ENCODE measurements around the gene GALNT18.

GALNT18 gene

DNA sequence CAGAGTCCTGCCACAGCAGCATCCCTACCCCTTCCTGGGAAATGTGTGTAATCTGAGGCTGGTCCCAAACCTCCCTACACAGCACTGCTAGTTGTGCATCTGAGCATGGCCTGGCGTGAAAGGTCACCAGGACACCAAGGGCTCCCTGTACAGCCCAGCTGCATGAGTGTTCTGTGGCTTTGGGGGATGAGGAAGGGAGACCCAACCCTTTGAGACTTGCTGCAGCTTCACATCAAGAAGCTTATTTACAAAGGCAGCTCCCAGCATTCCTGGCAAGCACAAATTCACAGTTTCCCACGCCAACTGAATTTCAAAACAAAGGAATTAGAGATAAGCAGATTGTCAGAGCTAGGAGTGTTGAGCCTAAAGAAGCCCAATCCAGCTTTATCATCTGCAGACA is 301.0 kb downstream of the GALNT18 start:
- DNase-seq (ENCODE audit: low read depth in 4 of 4, low spot score in 1 of 4), result no peak

DNA sequence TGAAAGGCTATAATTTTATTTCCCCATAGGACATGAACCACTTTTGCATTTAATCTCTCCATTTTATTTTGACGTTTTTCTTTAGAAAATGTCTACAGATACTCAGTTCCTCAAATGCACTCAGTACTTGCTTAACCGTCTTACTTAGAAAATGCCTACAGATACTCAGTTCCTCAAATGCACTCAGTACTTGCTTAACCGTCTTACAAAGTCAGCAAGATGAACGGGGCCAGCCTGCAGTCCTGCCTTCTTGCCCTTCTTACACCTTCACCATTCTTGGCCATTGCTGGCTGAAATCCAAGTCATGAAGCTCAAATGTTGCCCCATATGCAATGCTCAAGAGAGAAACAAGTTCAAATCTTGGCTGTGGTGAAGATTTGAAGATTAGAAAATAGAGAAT is 302.8 kb downstream of the GALNT18 start:
- no peak for DNase-seq (ENCODE audit: low read depth in 4 of 4, low spot score in 1 of 4)

DNA sequence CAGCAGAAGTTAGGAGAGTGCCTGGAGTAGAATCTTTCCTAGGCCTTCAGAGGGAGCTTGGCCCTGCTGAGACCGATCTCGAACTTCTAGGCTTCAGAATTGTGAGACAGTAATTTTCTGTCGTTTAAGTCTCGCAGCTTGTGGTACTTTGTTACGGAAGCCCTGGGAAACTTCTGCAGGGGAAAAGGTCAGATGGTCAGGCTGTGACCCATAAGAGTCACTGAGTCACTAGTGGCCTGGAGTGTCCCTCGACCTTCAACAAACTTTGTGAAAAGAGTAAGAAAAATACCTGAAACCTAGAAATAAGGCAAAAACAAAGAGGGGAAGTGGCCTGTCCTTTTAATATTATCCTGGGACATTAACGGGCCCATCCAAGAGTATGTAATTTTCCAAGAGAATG is 303.3 kb downstream of the GALNT18 start:
- DNase-seq (ENCODE audit: low read depth in 4 of 4, low spot score in 1 of 4), result no peak

DNA sequence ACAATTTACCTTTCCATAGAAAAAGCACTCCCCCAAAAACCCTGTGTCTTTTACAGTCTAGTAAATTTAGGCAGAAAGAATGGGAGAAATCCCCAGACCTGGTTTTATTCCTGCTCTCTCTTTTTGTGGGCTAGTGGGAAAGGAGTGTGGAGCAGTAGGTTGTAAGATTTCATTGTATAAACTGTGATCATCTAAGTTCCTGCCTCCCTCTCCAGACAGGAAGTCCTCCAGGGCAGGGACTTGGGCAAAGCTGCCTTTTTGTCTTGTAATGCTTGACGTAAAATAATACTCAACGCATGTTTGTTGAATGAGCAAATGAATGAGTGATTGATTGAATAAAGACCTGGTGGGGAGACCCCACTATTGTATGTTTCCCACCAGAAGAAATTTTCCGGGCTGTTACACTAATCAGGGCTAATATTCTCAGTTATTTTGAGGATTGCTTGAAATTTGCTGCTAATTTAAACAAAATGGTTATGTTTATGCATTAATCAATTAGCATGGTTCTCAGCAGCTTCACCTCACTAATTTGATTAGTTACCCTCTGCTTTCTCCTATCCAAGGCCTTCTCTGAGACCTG is 305.1 kb downstream of the GALNT18 start:
- no peak for DNase-seq (ENCODE audit: low read depth in 4 of 4, low spot score in 1 of 4)

DNA sequence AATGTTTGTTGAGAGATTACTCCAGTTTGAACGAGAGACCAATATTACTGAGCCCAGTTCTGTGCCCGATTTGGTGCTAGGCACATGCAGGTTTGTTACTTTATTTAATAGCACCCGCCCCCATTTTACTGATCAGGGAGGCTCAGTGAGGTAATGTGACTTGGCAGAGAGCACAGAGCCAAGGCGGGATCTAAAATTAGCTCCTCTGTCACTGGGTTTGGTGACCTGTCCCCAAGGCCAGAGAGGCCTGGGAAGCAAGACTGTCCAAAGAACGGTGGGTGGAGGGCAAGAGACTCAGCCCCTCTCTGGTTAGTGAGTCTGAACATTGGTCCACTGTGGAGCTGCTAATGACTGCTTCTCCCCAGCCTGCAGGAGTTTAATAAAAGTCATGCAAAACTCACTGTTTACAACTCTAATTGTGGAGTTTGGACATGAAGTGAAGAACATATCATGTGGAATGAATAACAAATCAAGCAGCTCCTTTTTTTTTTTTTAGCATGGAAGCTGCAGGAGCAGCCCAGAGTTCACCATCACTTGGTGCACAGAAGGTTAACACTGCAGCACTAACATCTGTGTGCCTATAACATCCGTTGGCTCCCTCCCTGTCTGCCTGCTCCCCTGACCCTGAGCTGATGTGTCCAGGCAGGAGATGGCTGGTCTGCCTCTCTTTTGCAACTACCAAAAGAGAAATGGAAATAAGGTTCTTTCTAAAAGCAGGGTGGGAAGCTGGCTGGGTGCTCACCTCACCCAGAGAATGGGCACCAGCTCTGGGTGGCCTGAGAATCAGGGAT is 307.7 kb downstream of the GALNT18 start:
- DNase-seq (ENCODE audit: low read depth in 4 of 4, low spot score in 1 of 4), result no peak

DNA sequence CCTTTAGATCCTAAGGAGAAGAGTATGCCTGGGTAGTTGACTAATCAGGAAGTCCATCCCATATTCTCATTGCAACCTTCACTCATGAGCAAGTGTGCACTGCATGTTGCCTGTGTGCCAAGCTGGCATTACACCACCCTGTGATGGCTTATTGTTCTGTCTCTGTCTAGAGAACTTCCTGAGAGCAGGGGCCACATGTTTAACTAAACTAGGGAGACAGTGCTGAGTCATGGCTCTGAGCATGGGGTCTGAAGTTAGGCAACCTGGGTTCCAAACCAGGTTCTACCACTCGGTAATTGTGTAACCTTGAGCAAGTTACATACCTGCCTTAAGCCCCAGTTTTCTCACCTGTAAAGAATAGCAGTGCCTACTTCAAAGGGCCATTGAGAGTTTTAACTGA is 308.4 kb downstream of the GALNT18 start:
- no peak for DNase-seq (ENCODE audit: low read depth in 4 of 4, low spot score in 1 of 4)

DNA sequence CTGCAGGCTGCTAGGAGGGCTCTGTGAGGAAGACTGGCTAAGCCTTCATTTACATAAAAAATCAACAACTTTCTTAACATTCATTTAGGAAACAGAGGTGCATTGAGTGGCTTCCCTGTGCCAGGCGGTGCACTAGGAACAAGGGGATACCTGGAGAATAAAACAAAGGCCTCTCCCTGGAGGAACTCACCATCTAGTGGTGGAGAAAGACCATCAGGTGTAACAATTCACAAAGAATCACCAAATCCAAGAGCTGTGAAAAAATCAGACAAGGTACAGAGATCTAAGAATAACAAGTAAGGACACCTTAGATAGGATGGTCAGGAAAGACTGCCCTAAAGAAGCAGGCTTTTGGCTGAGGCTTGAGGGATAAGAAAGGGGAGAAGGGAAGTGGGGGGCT is 309.1 kb downstream of the GALNT18 start:
- no peak for DNase-seq (ENCODE audit: low read depth in 4 of 4, low spot score in 1 of 4)

DNA sequence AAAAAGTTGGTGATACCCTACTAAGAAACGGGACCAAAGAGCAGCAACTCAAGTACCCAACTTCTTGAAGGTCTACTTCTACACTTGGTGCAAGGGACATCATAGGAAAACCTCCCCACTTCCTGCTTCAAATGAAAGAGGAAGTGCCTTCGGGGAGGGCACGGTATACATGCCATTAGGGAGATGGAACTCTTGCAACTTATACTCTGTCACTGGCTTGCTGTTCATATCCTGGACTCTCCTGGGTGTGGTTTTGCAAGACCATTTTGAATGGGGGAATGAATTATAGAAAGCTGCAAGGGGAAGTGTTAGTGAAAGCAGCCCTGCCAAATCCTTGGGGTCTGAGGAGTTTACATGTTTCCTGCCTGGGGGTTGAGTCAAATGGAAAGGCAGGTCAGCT is 310.6 kb downstream of the GALNT18 start:
- DNase-seq (ENCODE audit: low read depth in 4 of 4, low spot score in 1 of 4), result no peak

DNA sequence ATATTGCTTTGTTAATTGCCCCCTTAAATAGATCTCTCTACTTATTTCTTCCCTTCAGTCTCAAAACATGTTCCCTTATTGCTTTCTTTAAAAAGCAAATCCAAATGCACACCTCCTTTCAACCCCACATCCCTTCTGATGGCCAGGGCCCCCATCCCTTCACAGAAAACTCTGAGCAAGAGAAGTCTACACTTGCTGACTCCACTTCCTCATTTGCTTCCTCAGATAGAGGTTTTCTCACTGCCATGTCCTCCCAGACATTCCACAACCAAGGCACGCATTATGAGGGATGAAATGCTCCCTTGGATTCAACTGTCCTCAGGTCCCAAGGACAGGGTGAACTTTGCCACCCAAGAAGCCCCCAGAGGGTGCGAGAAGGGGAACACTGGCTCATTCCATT is 311.9 kb downstream of the GALNT18 start:
- no peak for DNase-seq (ENCODE audit: low read depth in 4 of 4, low spot score in 1 of 4)

DNA sequence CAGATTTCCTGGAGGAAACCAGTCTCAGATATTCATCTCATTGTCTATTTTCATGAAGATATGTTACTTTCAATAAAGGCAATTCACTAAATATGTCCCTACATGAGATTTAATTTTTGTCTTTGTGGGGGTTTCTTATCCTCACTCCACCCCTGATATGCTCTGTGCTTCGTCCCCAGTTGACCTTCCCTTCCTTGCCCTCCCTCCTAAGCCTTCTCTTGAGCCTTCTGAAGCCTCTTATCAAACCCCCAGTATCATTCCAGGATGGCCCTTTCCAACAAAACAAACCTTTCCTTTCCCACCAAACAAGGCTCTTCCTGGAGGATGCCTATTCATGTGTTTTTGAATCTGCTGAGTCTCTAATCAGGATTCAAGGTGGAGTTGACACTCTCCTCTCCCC is 313.6 kb downstream of the GALNT18 start:
- no peak for DNase-seq (ENCODE audit: low read depth in 4 of 4, low spot score in 1 of 4)

DNA sequence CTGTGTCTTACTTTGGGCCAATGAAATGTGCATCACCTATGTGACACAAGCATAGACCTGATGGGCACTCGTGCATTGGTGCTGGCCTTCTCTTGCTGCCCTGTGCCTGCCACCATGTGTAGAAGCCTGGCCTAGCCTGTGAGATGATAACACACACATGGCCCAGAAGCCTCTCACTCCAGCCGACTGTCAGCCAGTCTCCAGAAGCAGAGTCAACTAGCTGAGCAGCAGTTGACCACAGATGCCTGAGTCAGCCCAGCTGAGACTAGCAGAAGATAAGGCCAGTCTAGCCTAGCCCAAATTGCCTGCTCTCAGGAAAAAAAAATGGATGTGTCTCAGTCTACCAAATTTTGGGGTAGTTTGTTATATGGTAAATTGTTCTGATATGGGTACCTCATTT is 314.9 kb downstream of the GALNT18 start:
- DNase-seq (ENCODE audit: low read depth in 4 of 4, low spot score in 1 of 4), result no peak

DNA sequence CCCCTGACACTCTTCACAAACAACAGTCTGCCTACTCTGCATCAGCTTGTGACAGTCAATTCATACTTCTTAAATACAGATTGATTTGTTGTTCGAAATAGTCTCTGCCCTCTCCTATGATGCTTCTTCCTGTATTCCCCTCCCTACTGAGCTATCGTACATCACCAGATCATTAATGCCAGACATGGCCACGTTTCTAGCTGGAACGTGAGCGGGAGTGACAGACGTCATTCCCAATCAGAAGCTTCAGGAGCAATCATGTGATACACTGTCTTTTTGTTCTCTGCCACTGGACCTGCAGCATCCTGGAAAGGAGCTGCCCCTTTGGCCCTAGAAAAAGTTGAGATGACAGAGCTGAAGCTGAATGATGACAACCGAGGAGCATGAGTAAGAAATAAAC is 317.3 kb downstream of the GALNT18 start:
- no peak for DNase-seq (ENCODE audit: low read depth in 4 of 4, low spot score in 1 of 4)

DNA sequence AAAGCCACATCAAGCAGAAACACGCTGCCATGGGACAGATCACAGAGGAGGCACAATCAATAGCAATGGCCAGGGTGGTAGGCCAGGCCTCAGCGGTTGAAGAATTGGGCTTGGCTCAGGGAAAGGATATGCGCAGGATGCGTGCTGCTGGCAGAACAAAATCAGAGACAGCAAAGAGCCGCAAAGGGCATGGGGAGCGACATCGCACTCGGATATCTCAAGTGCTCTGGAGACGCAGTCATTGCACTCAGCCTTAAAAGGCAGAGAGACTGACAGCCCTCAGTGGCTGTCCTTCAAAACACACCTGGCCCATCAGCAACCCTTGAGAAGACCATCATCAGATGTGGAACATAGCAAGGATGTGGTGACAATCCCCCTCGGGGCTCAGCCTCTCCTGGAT is 319.2 kb downstream of the GALNT18 start:
- DNase-seq (ENCODE audit: low read depth in 4 of 4, low spot score in 1 of 4), result no peak

DNA sequence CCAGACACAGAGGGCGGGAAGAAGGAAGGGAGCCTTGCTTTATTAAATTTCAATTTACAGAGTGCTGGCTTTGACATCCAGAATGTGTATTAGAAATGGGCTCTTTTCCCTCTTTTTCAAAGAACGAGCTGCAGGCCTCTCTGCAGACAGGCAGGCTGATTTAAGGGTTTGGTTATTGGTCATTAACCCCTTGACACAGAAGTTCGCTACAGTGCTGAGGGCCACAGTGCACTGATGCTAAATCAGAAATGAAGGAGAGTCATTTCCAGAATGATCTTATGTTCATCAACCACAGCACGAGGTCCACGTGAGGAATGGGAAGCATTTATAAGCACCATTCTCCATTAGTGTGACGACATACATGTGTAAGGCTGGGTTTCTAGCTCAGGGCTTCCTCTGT is 320.6 kb downstream of the GALNT18 start:
- no peak for DNase-seq (ENCODE audit: low read depth in 4 of 4, low spot score in 1 of 4)

DNA sequence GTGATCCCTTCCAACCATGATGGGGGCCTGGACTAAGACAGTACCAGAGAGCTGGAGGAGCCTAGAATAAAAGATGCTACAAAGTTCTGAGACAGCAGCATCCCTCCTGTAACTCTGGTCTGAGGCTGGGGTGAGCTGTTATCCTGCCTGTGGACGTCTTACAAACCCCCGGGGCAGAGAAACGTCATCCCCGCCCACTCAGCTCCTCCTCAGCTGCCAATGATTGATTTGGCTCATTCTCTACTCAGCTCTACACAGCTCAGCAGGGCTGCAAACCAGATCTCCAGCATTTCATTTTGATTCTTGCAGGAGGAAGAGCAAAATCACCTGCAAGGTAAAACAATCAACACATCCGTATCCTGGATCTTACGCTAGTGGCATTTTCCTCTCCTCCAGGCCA is 324.2 kb downstream of the GALNT18 start:
- no peak for DNase-seq (ENCODE audit: low read depth in 4 of 4, low spot score in 1 of 4)

DNA sequence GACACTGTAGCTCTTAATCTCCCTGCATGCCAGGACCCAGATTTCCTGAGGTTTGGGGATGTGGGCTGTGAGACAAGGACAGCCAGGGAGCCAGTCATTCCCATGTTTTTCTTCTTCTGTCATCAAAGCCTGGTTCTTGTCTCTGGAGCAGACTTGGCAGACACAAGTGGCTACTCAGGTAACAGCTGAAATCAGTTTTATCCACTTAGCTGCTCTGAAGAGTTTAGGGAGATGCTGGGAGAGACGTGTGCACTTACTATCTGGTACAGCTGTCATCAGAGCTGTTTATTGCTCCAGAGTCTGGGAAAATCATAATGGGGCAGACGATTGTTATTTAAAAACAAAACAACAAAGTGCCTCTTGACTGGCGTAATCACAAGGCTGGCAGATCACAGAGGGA is 325.4 kb downstream of the GALNT18 start:
- DNase-seq (ENCODE audit: low read depth in 4 of 4, low spot score in 1 of 4), result no peak

DNA sequence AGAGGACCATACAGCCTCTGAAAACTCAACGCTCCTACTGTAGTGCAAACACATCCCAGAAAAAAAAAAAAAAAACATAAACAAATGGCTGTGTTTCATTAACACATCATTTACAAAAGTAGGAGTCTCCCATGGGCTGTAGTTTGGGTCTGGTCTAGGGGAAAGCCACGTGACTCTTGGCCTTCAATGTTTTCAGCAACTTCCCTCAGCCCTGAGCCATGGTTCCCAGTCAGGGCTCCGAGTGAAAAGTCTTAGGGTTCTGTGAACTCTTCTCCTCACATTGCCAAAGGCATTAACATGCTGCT is 327.3 kb downstream of the GALNT18 start:
- DNase-seq (ENCODE audit: low read depth in 4 of 4, low spot score in 1 of 4), result no peak

DNA sequence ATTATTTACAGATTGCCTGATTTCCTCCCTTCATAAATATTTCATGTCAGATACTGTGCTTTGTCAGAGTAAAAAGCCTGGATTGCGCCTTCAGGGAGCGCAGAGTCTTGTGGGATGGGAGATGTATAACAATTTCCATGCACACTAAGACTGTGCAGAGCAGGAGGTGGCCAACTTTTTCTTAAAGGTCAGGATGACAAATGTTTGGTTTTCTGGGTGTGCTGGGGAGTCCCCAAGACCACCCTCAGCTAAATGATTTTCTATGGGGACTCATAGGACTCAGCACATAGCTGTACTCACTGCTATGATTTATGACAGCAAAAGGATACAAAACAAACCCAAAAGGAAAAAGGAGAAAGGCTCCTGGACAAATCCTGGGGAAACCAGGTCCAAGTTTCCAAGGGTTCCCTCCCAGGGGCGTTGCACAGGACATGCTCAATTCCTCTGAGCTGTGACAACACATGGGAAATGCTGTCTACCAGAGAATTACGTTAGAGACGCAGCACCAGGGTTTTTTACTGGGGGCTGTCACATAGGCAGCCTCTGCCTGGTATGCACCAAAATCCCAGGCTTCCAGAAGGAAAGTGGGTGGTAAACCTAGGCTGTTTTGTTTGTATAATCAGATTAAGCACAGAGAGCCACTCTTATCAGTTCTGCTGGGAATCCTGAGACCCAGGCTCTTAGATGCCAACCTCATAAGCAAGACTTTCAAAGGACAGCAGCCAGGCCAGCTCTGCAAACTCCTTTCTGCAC is 327.8 kb downstream of the GALNT18 start:
- DNase-seq (ENCODE audit: low read depth in 4 of 4, low spot score in 1 of 4), result no peak

DNA sequence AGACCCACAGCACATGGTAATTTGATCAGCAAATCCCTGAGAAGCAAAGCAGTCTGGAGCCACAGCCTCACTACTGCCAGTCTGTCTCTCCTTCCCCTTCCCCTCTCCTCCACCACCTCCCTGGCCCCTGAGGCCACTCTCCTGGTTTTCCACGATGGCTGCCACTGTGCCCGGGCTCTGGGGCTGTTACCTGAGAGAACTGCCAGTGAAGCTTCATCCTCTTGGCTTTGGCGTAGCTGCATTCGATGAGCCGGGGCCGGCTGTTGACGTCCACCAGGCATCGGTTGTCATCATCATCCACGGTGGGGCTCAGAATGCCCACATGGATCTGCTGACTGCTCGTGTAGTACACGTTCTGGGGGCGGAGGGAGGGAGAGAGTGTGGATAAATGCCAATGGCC is 329.0 kb downstream of the GALNT18 start:
- DNase-seq (ENCODE audit: low read depth in 4 of 4, low spot score in 1 of 4), result no peak

DNA sequence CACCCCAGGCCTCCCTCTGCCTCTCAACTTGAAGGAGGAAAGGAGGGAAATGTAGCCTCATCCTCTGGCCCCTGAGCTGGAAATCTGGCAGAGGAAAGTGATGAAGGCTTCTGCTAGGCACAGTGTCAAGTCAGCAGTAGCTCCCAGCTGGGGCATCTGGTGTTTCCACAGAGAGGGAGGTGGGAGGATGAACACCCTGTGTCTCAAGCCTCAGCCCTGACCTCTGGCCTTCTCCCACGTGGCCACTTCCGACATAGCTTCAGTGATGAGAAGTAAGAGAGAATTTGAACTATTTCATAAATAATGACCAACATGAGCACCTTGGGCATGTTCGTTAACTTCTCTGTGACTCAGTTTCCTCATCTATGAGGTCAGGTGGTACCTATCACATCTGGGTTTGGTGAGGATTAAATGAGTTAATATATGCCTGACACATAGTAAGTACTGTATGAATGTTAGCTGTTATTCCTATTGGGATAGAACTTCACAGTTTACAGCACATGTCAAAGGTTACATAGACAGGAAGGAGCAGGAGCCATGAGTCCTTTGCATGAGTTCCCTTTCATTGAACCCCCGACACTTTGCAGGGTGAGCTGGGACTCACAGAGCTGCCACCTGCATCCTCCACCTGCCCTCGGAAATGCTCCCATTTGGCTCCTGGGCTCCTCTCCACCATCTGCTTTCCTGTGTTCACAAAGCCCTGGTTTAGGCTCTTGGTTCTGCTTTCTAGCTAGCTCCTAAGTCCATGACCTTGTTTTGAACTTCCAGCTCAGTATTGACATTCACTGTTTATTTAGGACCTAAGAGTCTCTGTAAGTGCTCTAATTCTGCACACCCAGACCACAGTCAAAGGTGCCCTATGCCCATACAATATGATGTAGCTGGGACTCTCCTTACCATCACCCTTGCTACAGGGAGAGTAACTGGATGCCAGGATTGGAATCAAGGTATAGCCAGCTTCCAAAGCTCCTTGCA is 330.5 kb downstream of the GALNT18 start:
- DNase-seq (ENCODE audit: low read depth in 4 of 4, low spot score in 1 of 4), result no peak

DNA sequence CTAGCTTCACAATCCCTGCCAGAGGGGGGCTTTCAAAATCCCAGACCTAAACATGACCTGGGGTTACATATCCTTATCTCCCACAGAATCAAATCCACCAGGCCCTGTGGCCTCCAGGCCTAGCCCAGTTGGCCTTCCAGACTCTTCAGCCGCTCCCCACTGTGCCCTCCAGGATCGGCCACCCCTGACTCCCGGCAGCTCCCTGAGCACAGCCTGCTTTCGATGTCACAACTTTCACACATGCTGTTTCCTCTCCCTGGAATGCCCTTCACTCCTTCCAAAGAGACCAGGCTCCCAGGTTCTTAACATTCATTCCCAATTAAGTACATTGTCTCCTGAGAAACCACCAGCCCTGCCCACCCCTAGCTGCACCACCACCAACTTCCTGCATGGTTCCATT is 331.5 kb downstream of the GALNT18 start:
- no peak for DNase-seq (ENCODE audit: low read depth in 4 of 4, low spot score in 1 of 4)
